GM12873 (cell line): ENCODE data around the gene ITIH2.

Experiments
- TF ChIP-seq, protein P1 (sequence below): IDR thresholded peaks from 2 replicates; pipeline ENCODE4 v1.5.1; 2012; ENCODE audit warnings: low read depth, mild to moderate bottlenecking, moderate library complexity, low read length, control low read depth; ENCODE audit not compliant: insufficient read depth; ENCODE audit errors: missing control alignments

ITIH2 gene

DNA sequence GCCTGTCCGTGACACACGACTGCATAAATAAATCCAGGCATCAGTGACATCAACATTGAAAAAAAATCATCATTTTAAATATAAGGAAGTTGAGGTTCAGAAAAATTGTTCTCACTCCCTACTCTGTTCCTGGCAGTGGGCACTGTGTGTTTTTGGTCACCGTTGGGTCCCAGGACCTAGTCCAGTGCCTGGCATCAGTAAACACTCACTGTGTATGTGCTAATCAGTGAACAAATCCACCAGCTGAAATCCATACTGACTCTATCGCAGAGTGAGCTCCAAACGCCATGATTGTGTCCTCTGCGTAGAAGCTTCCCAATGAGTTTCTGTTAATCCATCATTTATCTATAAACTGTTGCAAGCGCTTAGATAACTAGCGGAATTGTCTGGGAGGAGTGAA, 41.2 kb downstream of the ITIH2 start:
- TF ChIP-seq, protein P1, sequence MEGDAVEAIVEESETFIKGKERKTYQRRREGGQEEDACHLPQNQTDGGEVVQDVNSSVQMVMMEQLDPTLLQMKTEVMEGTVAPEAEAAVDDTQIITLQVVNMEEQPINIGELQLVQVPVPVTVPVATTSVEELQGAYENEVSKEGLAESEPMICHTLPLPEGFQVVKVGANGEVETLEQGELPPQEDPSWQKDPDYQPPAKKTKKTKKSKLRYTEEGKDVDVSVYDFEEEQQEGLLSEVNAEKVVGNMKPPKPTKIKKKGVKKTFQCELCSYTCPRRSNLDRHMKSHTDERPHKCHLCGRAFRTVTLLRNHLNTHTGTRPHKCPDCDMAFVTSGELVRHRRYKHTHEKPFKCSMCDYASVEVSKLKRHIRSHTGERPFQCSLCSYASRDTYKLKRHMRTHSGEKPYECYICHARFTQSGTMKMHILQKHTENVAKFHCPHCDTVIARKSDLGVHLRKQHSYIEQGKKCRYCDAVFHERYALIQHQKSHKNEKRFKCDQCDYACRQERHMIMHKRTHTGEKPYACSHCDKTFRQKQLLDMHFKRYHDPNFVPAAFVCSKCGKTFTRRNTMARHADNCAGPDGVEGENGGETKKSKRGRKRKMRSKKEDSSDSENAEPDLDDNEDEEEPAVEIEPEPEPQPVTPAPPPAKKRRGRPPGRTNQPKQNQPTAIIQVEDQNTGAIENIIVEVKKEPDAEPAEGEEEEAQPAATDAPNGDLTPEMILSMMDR: no peak

DNA sequence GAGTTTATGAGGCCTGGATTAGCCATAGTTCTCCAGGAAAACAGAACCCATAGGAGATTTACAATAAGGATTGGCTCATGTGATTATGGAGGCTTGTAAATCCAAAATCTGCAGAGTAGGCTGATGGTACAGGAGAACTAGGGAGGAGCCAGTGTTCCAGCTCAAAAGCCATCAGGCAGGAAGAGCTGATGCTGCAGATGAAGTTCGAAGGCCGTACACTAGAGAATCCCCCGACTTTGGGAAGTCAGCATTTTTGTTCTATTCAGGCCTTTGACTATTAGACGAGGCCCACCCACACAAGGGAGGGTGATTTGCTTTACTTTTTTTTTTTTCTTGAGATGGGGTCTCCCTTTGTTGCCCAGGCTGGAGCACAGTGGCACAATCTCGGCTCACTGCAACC, 47.1 kb downstream of the ITIH2 start:
- TF ChIP-seq, protein P1: no peak

DNA sequence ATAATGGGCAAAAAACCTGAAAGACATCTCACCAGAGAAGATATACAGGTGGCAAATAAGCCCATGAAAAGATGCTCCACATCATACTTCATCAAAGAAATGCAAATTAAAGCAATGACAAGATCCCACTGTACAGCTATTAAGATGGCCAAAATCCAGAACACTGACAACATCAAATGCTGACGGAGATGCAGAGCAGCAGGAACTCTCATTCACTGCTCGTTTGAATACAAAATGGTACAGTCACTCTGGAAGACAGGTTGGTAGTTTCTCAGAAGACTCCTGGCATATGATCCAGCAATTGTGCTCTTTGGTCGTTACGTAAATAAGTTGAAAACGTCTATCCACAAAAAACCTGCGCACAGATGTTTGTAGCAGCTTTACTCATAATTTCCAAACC, 49.1 kb downstream of the ITIH2 start:
- TF ChIP-seq, protein P1: no peak

DNA sequence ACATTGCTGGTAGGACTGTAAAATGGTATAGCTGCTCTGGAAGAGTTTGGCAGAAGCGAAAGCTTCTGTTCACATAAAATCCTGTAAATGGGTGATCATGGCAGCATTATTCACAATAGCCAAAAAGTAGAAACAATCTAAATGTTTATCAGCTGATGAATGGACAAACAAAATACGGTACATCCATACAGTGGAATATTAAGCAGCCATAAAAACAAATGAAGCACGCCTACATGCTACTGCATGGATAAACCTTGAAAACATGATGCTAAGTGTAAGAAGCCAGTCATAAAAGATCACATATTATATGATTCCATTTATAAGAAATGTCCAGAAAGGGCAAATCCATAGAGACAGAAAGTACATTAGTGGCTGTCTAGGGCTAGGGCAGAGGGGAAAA, 52.0 kb downstream of the ITIH2 start:
- TF ChIP-seq, protein P1: no peak

DNA sequence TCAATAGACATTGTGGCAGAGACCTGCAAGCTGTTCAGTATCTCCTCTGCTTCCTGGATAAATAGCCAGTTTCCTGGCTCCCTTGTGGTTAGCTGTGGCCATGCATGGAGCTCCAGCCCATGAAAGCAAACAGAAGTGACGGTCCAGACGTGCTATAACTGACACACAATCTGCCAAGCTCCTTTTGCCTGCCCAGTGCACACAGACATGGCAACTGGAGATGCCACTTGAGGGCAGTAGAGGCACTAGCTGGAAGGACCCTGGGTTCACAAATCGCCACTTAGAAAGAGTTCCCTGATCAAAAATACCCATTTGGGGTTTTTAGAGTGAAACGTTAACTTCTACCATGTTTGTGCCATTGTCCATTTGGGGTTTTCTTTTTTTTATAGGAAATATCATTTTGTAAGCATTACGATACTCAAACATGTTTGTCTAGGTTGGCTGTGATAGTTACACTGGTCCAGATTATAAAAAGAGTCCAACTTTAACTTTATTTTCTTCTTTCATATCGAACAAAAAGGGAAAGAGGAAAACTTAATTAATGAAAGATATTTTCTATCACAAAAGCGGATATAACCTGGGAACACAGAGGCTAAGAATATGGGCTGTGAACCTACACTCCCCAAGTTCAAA, 53.4 kb downstream of the ITIH2 start:
- TF ChIP-seq, protein P1: peak; percentile 65

DNA sequence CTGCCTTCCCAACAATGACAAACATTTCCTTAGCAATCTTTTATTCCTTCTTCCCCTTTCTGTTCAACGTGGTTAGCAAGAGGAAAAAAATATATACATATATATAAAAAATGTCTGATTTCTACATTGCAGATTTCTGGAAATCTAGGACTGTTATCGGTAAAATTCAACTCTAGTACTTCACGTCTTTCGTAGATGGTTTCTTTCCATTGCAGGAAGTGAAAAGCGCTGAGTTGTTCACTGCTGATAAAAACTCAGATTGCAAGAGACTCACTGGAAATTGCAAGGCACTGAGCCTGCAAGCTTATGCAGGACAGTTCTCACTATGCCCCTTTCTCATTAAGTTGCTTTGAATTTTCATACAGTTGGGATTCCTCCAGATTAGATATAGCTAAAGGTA, 60.8 kb downstream of the ITIH2 start:
- TF ChIP-seq, protein P1: no peak

DNA sequence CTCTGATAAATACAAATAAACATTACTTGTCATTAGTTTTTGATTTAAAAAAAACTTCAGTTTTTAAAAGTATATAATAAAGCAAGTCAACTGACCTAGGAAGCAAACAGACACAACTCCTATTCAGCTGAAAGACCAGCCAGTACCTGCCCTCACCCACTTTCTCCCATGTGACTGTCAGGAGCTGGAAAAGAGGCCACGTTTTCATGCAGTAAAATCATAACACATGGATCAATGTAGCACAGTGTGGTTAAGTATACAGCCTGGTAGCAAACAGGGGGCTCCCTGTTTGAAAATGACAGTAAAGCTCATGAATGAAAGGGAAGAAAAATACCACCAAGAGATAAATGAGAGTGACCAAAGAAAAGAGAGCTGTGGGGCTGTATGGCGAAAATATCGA, 63.1 kb downstream of the ITIH2 start:
- TF ChIP-seq, protein P1: no peak

DNA sequence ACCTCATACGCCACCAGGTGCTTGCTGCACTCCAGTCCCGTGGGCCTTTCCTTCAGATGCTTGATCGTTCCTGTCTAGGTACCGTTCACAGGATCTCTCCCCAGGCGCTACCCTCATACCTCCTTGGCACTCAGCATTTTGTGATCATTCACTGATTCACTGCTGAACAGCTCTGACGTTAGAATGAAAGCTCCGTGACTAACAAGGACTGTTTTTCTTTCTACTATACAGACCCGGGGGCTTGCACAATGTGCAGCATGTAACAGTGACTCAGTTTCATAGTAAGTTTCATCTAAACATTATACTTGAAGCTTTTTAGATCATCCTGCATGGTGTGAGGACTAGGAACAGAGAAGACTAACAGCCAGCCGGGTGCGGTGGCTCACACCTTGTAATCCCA, 64.1 kb downstream of the ITIH2 start:
- TF ChIP-seq, protein P1: no peak
